Mammary epithelial cell (primary cell): ENCODE measurements around the gene DGLUCY.

Experiments used
- EZH2 ChIP-seq: IDR thresholded peaks from 2 replicates; pipeline ENCODE4 v1.6.1; 2012; ENCODE audit warnings: low read length, inconsistent platforms, borderline replicate concordance
- TF ChIP-seq, protein P1 (sequence below), 2 donors: IDR thresholded peaks in 1 of 2; conservative IDR thresholded peaks in 1 of 2; 2 replicates each; pipeline ENCODE4 v1.5.1; 2011 to 2012; ENCODE audit warnings: inconsistent platforms in 2 of 2, low read length in 2 of 2, mild to moderate bottlenecking in 2 of 2, control low read depth in 1 of 2, low read depth in 1 of 2; ENCODE audit not compliant: insufficient read depth in 1 of 2; ENCODE audit errors: extremely low read depth in 1 of 2

DNA sequence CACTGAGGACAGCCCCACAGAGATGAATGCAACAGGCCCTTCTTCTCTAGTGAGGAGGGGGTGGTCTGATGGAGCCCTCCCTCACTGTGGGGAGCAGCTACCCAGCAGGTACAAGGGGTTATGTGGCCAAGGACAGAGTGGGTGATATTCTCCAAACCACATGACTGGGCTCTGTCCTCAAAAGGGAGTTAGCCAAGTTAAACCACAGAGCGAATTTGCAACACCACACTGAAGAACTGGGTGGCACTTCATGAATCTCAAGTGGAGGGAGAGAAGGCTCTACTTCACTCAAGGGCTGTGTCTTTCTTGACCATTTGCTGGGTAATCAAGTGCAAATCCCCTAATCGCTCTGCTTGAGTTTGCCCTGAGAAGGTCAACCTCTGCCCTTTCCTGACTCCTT lies 118.2 kb downstream of the DGLUCY start:
- TF ChIP-seq, protein P1, sequence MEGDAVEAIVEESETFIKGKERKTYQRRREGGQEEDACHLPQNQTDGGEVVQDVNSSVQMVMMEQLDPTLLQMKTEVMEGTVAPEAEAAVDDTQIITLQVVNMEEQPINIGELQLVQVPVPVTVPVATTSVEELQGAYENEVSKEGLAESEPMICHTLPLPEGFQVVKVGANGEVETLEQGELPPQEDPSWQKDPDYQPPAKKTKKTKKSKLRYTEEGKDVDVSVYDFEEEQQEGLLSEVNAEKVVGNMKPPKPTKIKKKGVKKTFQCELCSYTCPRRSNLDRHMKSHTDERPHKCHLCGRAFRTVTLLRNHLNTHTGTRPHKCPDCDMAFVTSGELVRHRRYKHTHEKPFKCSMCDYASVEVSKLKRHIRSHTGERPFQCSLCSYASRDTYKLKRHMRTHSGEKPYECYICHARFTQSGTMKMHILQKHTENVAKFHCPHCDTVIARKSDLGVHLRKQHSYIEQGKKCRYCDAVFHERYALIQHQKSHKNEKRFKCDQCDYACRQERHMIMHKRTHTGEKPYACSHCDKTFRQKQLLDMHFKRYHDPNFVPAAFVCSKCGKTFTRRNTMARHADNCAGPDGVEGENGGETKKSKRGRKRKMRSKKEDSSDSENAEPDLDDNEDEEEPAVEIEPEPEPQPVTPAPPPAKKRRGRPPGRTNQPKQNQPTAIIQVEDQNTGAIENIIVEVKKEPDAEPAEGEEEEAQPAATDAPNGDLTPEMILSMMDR (conservative IDR thresholded peaks at IDR 0.05 in 1 of 2, IDR thresholded peaks at IDR 0.05 in 1 of 2; ENCODE audit: extremely low read depth in 1 of 2, insufficient read depth in 1 of 2, low read depth in 1 of 2, low read length in 2 of 2), result no peak
- no peak for TF ChIP-seq EZH2
